Right lobe of liver (tissue), 4 donors: ENCODE results near the gene TEX10.

Experiments used
- POLR2A ChIP-seq: fragments of 450-650 bp; IDR thresholded peaks from one replicate; pipeline ENCODE4 v1.6.1; 2017; ENCODE audit warnings: antibody characterized with exemption, mild to moderate bottlenecking
- TF ChIP-seq, protein P1 (sequence below), 4 donors: fragments of 200-600 bp in 3 of 4; fragments of 450-650 bp in 1 of 4; IDR thresholded peaks; one replicate each; pipeline versions ENCODE4 v1.5.1 to v1.8.0; 2016 to 2022; ENCODE audit warnings: antibody characterized with exemption in 4 of 4, mild to moderate bottlenecking in 2 of 4
- donor health status: DM: no; HTN: no; CAD: no.
- donor health status: DM: no; HTN: no; CAD: no.
- donor health status: DM: no; HTN: yes; CAD: no.

GRCh38 chr9:100351508-100351907, 1.2 kb downstream of the TEX10 start:
- TF ChIP-seq, protein P1, sequence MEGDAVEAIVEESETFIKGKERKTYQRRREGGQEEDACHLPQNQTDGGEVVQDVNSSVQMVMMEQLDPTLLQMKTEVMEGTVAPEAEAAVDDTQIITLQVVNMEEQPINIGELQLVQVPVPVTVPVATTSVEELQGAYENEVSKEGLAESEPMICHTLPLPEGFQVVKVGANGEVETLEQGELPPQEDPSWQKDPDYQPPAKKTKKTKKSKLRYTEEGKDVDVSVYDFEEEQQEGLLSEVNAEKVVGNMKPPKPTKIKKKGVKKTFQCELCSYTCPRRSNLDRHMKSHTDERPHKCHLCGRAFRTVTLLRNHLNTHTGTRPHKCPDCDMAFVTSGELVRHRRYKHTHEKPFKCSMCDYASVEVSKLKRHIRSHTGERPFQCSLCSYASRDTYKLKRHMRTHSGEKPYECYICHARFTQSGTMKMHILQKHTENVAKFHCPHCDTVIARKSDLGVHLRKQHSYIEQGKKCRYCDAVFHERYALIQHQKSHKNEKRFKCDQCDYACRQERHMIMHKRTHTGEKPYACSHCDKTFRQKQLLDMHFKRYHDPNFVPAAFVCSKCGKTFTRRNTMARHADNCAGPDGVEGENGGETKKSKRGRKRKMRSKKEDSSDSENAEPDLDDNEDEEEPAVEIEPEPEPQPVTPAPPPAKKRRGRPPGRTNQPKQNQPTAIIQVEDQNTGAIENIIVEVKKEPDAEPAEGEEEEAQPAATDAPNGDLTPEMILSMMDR (IDR thresholded peaks at IDR 0.05) = no peak
- no peak for TF ChIP-seq POLR2A
